ENCODE measurements around the gene ADD2.

GRCh38 chr2:70708376-70709199 is 59.4 kb downstream of the ADD2 start:
- TF ChIP-seq POLR2A (IDR thresholded peaks at IDR 0.05; ENCODE audit: low read length) (no peak), GATA1 (IDR thresholded peaks at IDR 0.05; ENCODE audit: low read depth, low read length) (no peak)

All from erythroblast (primary cell).